ENCODE data around the gene ZNF197.

DNA sequence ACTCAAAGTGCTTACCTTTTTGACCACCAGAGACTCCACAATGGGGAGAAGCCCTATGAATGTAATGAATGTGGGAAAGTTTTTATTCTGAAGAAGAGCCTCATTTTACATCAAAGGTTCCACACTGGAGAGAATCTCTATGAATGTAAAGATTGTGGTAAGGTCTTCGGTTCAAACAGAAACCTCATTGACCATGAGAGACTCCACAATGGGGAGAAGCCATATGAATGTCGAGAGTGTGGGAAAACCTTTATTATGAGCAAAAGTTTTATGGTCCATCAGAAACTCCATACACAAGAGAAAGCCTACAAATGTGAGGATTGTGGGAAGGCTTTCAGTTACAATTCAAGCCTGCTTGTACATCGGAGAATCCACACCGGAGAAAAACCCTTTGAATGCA lies 18.2 kb downstream of the ZNF197 start:
- TF ChIP-seq POLR2AphosphoS5 (IDR thresholded peaks at IDR 0.05) (no peak), CTCF (IDR thresholded peaks at IDR 0.05) (no peak), POLR2A (IDR thresholded peaks at IDR 0.05) (no peak), EP300 (IDR thresholded peaks at IDR 0.05) (no peak)
